K562 (cell line): ENCODE results near the gene ACAD8. TPM values are rescaled to one million over a fixed set of nuclear protein-coding genes. Genes with fewer than 3 reads are reported as not detected.

Experiments used
- BRD9 ChIP-seq: fragments of 450-650 bp; IDR thresholded peaks from 2 replicates; pipeline ENCODE4 v1.6.1; 2018; ENCODE audit warnings: low read depth; ENCODE audit not compliant: partially characterized antibody
- FOXA1 ChIP-seq: fragments of 450-650 bp; IDR thresholded peaks from 2 replicates; pipeline ENCODE4 v1.6.1; 2016; ENCODE audit warnings: mild to moderate bottlenecking, borderline replicate concordance
- FOXJ3 ChIP-seq: sonication (generic); formaldehyde crosslinking; IDR thresholded peaks from 2 replicates; pipeline ENCODE4 v1.4.0; 2020; ENCODE audit warnings: mild to moderate bottlenecking, missing genetic modification reagents
- HCFC1 ChIP-seq: IDR thresholded peaks from 2 replicates; pipeline ENCODE4 v1.6.1; 2012; ENCODE audit warnings: low read depth, low read length, improper control_type of control experiment
- HNRNPUL1 ChIP-seq: fragments of 200-400 bp; formaldehyde crosslinking; IDR thresholded peaks from 2 replicates; pipeline ENCODE4 v1.6.1; 2017; ENCODE audit warnings: low read length
- MED1 ChIP-seq: sonication (generic); formaldehyde crosslinking; IDR thresholded peaks from 2 replicates; pipeline ENCODE4 v1.8.1; 2023; ENCODE audit warnings: missing genetic modification reagents, borderline replicate concordance
- NR2C2 ChIP-seq, 2 experiments: fragments of 200-800 bp in 1 of 2; sonication (Bioruptor generic) in 1 of 2; sonication (generic) in 1 of 2; formaldehyde crosslinking in 1 of 2; IDR thresholded peaks; 2 replicates each; pipeline versions ENCODE4 v1.6.1 to v1.8.0; 2016 to 2022; ENCODE audit warnings: mild to moderate bottlenecking in 1 of 2, missing compliant biosample characterization in 1 of 2, missing genetic modification characterization in 1 of 2, missing genetic modification reagents in 1 of 2
- PHF21A ChIP-seq: fragments of 450-650 bp; IDR thresholded peaks from 2 replicates; pipeline ENCODE4 v1.6.1; 2017; ENCODE audit warnings: low read depth, borderline replicate concordance
- PTBP1 ChIP-seq: fragments of 200-400 bp; formaldehyde crosslinking; IDR thresholded peaks from 2 replicates; pipeline ENCODE4 v1.6.1; 2017; ENCODE audit warnings: low read depth, low read length
- ZNF75A ChIP-seq: fragments of 450-650 bp; formaldehyde crosslinking; IDR thresholded peaks from 2 replicates; pipeline ENCODE4 v1.4.0; 2020; ENCODE audit warnings: mild to moderate bottlenecking
- polyA plus RNA-seq, 8 experiments: library from polyadenylated mRNA; depleted of rRNA in 4 of 8; stranded (reverse) in 5 of 8; unstranded in 3 of 8; fragments of >200 nt; fragmentation: Nextera tagmentation in 2 of 8; fragmentation: Illumina TruSeq in 1 of 8; extraction: Ambion mirVana in 2 of 8; extraction: Trizol in 1 of 8; gene quantifications; 2 replicates each; pipeline versions ENCODE4 v1.2.1 to v1.2.3, GENCODE V29; 2011 to 2014; ENCODE audit warnings: inconsistent platforms in 1 of 8, missing spikeins in 1 of 8
- total RNA-seq, 7 experiments: library from RNA; depleted of rRNA in 6 of 7; stranded (reverse); fragments of >200 nt in 6 of 7; fragmentation: Illumina TruSeq in 2 of 7; extraction: Trizol in 2 of 7; gene quantifications; 2 replicates each; pipeline versions ENCODE4 v1.2.1 to v1.2.3, GENCODE V29; 2011 to 2021; ENCODE audit warnings: low replicate concordance in 1 of 7
- TF ChIP-seq, protein P1 (sequence below): fragments of 450-650 bp; formaldehyde crosslinking; IDR thresholded peaks from 2 replicates; pipeline ENCODE4 v1.4.0; 2020; ENCODE audit warnings: mild to moderate bottlenecking, moderate library complexity
- TF ChIP-seq, protein P2 (sequence below): sonication (generic); formaldehyde crosslinking; IDR thresholded peaks from 2 replicates; pipeline ENCODE4 v1.8.0; 2022; ENCODE audit warnings: mild to moderate bottlenecking, missing genetic modification reagents

The ACAD8 gene
- total and polyA plus RNA-seq, 9 of the 15 experiments (the other 6 are each of a cell fraction or from before 2014, with no cell fraction given) = 6.5 to 34.1 (median 20.1) TPM

DNA sequence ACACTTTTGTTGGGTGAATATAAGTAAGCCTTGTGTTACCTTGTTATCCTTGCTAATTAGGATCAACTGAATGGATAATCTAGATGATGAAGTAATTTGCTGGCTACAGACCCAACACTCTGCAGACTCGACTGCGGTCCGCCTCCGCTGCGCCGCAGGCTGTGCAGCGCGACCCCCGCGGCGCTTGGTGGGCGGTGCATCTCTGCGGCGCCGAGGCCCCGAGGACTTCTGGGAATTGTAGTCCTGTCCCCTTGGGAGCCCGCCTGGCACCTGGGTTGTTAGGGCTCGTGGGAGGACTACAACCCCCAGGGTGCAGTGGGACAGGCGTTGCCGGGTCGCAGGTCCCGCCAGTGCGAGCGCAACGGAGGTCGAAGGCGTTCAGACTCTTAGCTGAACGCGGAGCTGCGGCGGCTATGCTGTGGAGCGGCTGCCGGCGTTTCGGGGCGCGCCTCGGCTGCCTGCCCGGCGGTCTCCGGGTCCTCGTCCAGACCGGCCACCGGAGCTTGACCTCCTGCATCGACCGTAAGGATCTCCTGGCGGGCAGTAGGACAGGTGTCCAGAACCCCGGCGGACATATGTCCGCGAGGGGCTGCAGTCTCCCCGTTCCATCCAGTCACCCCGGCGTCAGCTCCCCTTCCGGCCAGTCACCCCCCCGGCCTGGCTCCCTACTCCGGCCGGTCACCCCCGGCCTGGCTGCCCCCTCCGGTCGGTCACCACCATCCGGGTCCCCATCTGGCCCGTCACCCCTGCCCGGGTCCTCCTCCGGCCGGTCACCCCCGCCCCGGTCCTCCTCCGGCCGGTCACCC is at the start of gene ACAD8, which contains the start of gene THYN1 (continued):
- TF ChIP-seq, protein P1, sequence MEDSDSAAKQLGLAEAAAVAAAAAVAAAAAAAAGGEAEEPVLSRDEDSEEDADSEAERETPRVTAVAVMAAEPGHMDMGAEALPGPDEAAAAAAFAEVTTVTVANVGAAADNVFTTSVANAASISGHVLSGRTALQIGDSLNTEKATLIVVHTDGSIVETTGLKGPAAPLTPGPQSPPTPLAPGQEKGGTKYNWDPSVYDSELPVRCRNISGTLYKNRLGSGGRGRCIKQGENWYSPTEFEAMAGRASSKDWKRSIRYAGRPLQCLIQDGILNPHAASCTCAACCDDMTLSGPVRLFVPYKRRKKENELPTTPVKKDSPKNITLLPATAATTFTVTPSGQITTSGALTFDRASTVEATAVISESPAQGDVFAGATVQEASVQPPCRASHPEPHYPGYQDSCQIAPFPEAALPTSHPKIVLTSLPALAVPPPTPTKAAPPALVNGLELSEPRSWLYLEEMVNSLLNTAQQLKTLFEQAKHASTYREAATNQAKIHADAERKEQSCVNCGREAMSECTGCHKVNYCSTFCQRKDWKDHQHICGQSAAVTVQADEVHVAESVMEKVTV (CRISPR knock-in tag) = no peak
- TF ChIP-seq ZNF75A (CRISPR knock-in tag) (no peak), PHF21A (no peak), FOXA1 (no peak), PTBP1 (no peak), HNRNPUL1 (no peak), NR2C2 (CRISPR knock-in tag; IDR thresholded peaks at IDR 0.05) (peak; percentile 96), NR2C2 (tag; IDR thresholded peaks at IDR 0.05) (peak; percentile 99), MED1 (CRISPR knock-in tag) (no peak), HCFC1 (peak; percentile 97), BRD9 (no peak), FOXJ3 (no peak)
- TF ChIP-seq, protein P2, sequence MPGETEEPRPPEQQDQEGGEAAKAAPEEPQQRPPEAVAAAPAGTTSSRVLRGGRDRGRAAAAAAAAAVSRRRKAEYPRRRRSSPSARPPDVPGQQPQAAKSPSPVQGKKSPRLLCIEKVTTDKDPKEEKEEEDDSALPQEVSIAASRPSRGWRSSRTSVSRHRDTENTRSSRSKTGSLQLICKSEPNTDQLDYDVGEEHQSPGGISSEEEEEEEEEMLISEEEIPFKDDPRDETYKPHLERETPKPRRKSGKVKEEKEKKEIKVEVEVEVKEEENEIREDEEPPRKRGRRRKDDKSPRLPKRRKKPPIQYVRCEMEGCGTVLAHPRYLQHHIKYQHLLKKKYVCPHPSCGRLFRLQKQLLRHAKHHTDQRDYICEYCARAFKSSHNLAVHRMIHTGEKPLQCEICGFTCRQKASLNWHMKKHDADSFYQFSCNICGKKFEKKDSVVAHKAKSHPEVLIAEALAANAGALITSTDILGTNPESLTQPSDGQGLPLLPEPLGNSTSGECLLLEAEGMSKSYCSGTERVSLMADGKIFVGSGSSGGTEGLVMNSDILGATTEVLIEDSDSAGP = no peak
